OCI-LY1 (cell line): ENCODE measurements around the gene PCDHGA7.

Experiments
- H2AFZ ChIP-seq: fragments of 200-600 bp; sonication (generic), shearing (Covaris generic); 2 replicates; pipeline ENCODE4 v1.6.0; 2014; ENCODE audit warnings: antibody characterized with exemption, mild to moderate bottlenecking, low read length
- H3F3A ChIP-seq: fragments of 200-600 bp; sonication (generic), shearing (Covaris generic); 2 replicates; pipeline ENCODE4 v1.6.0; 2014; ENCODE audit warnings: mild to moderate bottlenecking, antibody characterized with exemption, low read length, moderate library complexity; ENCODE audit not compliant: insufficient read depth
- H3K27ac ChIP-seq: fragments of 200-600 bp; sonication (generic); 2 replicates; pipeline ENCODE4 v1.5.1; 2014; ENCODE audit warnings: low read length, mixed run types, mild to moderate bottlenecking, low read depth; ENCODE audit not compliant: poor library complexity, severe bottlenecking
- H3K27me3 ChIP-seq: fragments of 200-600 bp; sonication (generic); 2 replicates; pipeline ENCODE4 v1.6.0; 2014; ENCODE audit warnings: antibody characterized with exemption, mild to moderate bottlenecking, low read length, moderate library complexity; ENCODE audit not compliant: insufficient read depth
- H3K36me3 ChIP-seq: fragments of 200-600 bp; sonication (generic); 2 replicates; pipeline ENCODE4 v1.6.1; 2014; ENCODE audit warnings: mild to moderate bottlenecking, antibody characterized with exemption, low read length, moderate library complexity, mixed read lengths; ENCODE audit not compliant: insufficient read depth
- H3K4me1 ChIP-seq: fragments of 200-600 bp; sonication (generic); 2 replicates; pipeline ENCODE4 v1.5.1; 2014; ENCODE audit warnings: mild to moderate bottlenecking, low read length, moderate library complexity; ENCODE audit not compliant: insufficient read depth, severe bottlenecking
- H3K4me2 ChIP-seq: fragments of 200-600 bp; sonication (generic), shearing (Covaris generic); 2 replicates; pipeline ENCODE4 v1.6.1; 2014; ENCODE audit warnings: low read length
- H3K4me3 ChIP-seq: fragments of 200-600 bp; sonication (generic); 2 replicates; pipeline ENCODE4 v1.5.1; 2014; ENCODE audit warnings: low read length, low read depth, mild to moderate bottlenecking, mixed read lengths; ENCODE audit not compliant: poor library complexity, severe bottlenecking
- H3K79me2 ChIP-seq: fragments of 200-600 bp; shearing (Covaris generic); 2 replicates; pipeline ENCODE4 v1.6.1; 2016; ENCODE audit warnings: mixed run types, low read length, mixed read lengths; ENCODE audit not compliant: insufficient read depth
- H3K9ac ChIP-seq: fragments of 200-600 bp; sonication (generic), shearing (Covaris generic); 2 replicates; pipeline ENCODE4 v1.6.1; 2014; ENCODE audit warnings: mild to moderate bottlenecking, low read length, mixed read lengths
- H3K9me2 ChIP-seq: fragments of 200-600 bp; sonication (generic), shearing (Covaris generic); 2 replicates; pipeline ENCODE4 v1.6.1; 2014; ENCODE audit warnings: low read depth, mild to moderate bottlenecking, low read length, mixed read lengths
- H3K9me3 ChIP-seq: fragments of 200-600 bp; shearing (Covaris generic); 2 replicates; pipeline ENCODE4 v1.6.1; 2014; ENCODE audit warnings: low read length, mixed read lengths
- H4K20me1 ChIP-seq: fragments of 200-600 bp; sonication (generic), shearing (Covaris generic); 2 replicates; pipeline ENCODE4 v1.6.0; 2016; ENCODE audit warnings: mild to moderate bottlenecking, low read length; ENCODE audit not compliant: insufficient read depth
- CTCF ChIP-seq: fragments of 200-600 bp; sonication (generic), shearing (Covaris generic); IDR thresholded peaks from 2 replicates; pipeline ENCODE4 v1.5.1; 2017; ENCODE audit warnings: mild to moderate bottlenecking, antibody characterized with exemption, low read length, moderate library complexity, mixed read lengths
- EZH2 ChIP-seq: fragments of 200-600 bp; sonication (generic), shearing (Covaris generic); IDR thresholded peaks from 2 replicates; pipeline ENCODE4 v1.8.0; 2017; ENCODE audit warnings: borderline replicate concordance, mixed run types, mild to moderate bottlenecking, antibody characterized with exemption, low read length, moderate library complexity, mixed read lengths

Gene PCDHGA7

GRCh38 chr5:141356950-141357349 is 25.6 kb upstream of the PCDHGA7 start:
- peaks cover 42% of the 10 kb centered on the region for H3K9me3 ChIP-seq
- no peaks in the 10 kb centered on the region for H3K9me2 ChIP-seq
- no peaks in the 10 kb centered on the region for H3K79me2 ChIP-seq
- H3K4me3 ChIP-seq: no peak overlapping the region
- no peak overlapping the region for H3K27ac ChIP-seq
- H3K27me3 ChIP-seq: no peaks in the 10 kb centered on the region
- H4K20me1 ChIP-seq: no peaks in the 10 kb centered on the region
- no peak overlapping the region for H3K4me2 ChIP-seq
- no peaks in the 10 kb centered on the region for H3F3A ChIP-seq
- H2AFZ ChIP-seq: no peak overlapping the region
- TF ChIP-seq EZH2: no peak
- TF ChIP-seq CTCF: no peak
- H3K9ac ChIP-seq: no peak overlapping the region
- no peaks in the 10 kb centered on the region for H3K4me1 ChIP-seq
- peaks cover 13% of the 10 kb centered on the region; the same call in 1 of the 2 replicates for H3K36me3 ChIP-seq

DNA sequence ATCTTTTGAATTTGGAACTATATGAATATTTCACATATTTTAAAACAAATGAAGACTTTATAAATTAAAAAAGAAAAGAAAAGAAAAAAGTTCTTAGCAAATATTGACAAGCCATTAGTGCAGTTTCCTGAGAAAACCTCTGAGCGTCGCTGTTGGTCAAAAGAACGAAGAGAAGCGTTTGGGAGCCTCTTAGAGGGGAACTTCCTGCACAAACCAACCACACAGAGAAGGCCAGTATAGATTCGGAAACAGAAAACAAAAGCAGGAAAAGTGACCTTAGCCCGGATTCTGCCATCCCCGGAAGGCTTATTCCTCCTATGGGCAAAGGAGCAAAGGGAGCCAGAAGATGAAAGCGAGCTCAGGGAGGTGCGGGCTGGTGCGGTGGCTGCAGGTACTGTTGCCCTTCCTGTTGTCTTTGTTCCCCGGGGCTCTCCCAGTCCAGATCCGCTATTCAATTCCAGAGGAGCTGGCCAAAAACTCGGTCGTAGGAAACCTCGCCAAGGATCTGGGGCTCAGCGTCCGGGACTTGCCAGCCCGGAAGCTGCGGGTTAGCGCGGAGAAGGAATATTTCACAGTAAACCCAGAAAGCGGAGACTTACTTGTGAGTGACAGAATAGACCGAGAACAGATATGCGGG is 22.6 kb upstream of the PCDHGA7 start, which contains the start of gene PCDHGB2:
TSS of gene PCDHGB2 (plus strand) at position 205 of the 637 bp plus-strand sequence. CDS start at position 347, 142 bp downstream.
- Histone ChIP-seq H2AFZ (no peak within 1 kb of the TSS), H3K9ac (no peak within 1 kb of the TSS), H3K27ac (no peak within 1 kb of the TSS), H3F3A (no peaks in the 10 kb centered on the region), H3K9me3 (peaks cover 48% of the 10 kb centered on the region), H3K4me3 (no peak within 1 kb of the TSS), H3K79me2 (no peaks in the 10 kb centered on the region), H3K36me3 (peaks cover 7% of the 10 kb centered on the region; the same call in 1 of the 2 replicates), H3K9me2 (no peaks in the 10 kb centered on the region), H3K4me2 (no peak within 1 kb of the TSS), H4K20me1 (no peaks in the 10 kb centered on the region), H3K4me1 (no peaks in the 10 kb centered on the region), H3K27me3 (no peaks in the 10 kb centered on the region)
- no peak for TF ChIP-seq EZH2
- no peak for TF ChIP-seq CTCF

GRCh38 chr5:141360685-141361084 is 21.9 kb upstream of the PCDHGA7 start:
- TF ChIP-seq EZH2: no peak
- TF ChIP-seq CTCF: no peak
- Histone ChIP-seq H4K20me1 (no peaks in the 10 kb centered on the region), H3K27me3 (no peaks in the 10 kb centered on the region), H3K9me2 (no peaks in the 10 kb centered on the region), H3K4me3 (no peak overlapping the region), H3K4me1 (no peaks in the 10 kb centered on the region), H3K27ac (no peak overlapping the region), H3F3A (no peaks in the 10 kb centered on the region), H2AFZ (no peak overlapping the region), H3K79me2 (no peaks in the 10 kb centered on the region), H3K36me3 (peaks cover 4% of the 10 kb centered on the region; the same call in 1 of the 2 replicates), H3K4me2 (no peak overlapping the region), H3K9ac (no peak overlapping the region), H3K9me3 (peaks cover 51% of the 10 kb centered on the region)
